Daoy (cell line): ENCODE measurements around the gene PYGB. TPM values are rescaled to one million over a fixed set of nuclear protein-coding genes. Genes with fewer than 3 reads are reported as not detected.

Experiments used
- DNase-seq: peaks from one replicate; pipeline ENCODE4 v3.0.0-alpha.2; 2015; ENCODE audit warnings: low read depth
- total RNA-seq: library from RNA; depleted of rRNA; stranded (reverse); fragments of >200 nt; shearing (Covaris generic); gene quantifications from 2 replicates; pipeline ENCODE4 v1.2.3, GENCODE V29; 2014

PYGB gene
- total RNA-seq, 1 experiment from 2014 or later, result 54.8 TPM

GRCh38 chr20:25282796-25283195 is 34.9 kb downstream of the PYGB start:
- no peak for DNase-seq

GRCh38 chr20:25283221-25283951 is 35.5 kb downstream of the PYGB start:
- DNase-seq, result no peak

GRCh38 chr20:25284131-25284601 is 36.3 kb downstream of the PYGB start:
- DNase-seq, result no peak

- DNase-seq, result no peak
These were observed 37.3 kb downstream of the PYGB start for GRCh38 chr20:25285091-25285647.

- DNase-seq, result no peak
These were observed 38.2 kb downstream of the PYGB start for GRCh38 chr20:25285856-25286798.

GRCh38 chr20:25286917-25287316 is 39.0 kb downstream of the PYGB start:
- no peak for DNase-seq

GRCh38 chr20:25287631-25288290 is 39.9 kb downstream of the PYGB start:
- no peak for DNase-seq

GRCh38 chr20:25288291-25289181 is 40.7 kb downstream of the PYGB start:
- no peak for DNase-seq

- no peak for DNase-seq
These were observed 42.2 kb downstream of the PYGB start for GRCh38 chr20:25289886-25290597.

GRCh38 chr20:25290646-25291431 is 43.0 kb downstream of the PYGB start:
- no peak for DNase-seq

- no peak for DNase-seq
These were observed 43.7 kb downstream of the PYGB start for GRCh38 chr20:25291432-25292133.

GRCh38 chr20:25292176-25292891 is 44.4 kb downstream of the PYGB start:
- no peak for DNase-seq

- no peak for DNase-seq
These were observed 45.6 kb downstream of the PYGB start for GRCh38 chr20:25293507-25293906.

- no peak for DNase-seq
These were observed 46.1 kb downstream of the PYGB start for GRCh38 chr20:25293910-25294458.

- DNase-seq, result peak; percentile 63
These were observed 46.8 kb downstream of the PYGB start for GRCh38 chr20:25294459-25295385.

GRCh38 chr20:25295386-25296093 is 47.7 kb downstream of the PYGB start:
- DNase-seq, result no peak
